Keratinocyte (primary cell): ENCODE results near the gene CATSPER4. TPM values are rescaled to one million over a fixed set of nuclear protein-coding genes. Genes with fewer than 3 reads are reported as not detected.

Source experiments
- DNase-seq: peaks from one replicate; pipeline ENCODE4 v3.0.0-alpha.2; 2011; ENCODE audit warnings: low read depth, missing footprints, low spot score
- FAIRE-seq: peaks from 2 replicates; lab custom pipeline; 2011; peaks lifted over from hg19 to GRCh38; lab: Jason Lieb, UNC
- H2AFZ ChIP-seq: 2 replicates; pipeline ENCODE4 v1.6.0; 2012; ENCODE audit warnings: low read length, control low read depth, inconsistent platforms; ENCODE audit not compliant: control insufficient read depth
- H3K27ac ChIP-seq: 2 replicates; pipeline ENCODE4 v1.5.1; 2011; ENCODE audit warnings: low read length; ENCODE audit not compliant: control insufficient read depth, insufficient read depth
- H3K27me3 ChIP-seq: 3 replicates; pipeline ENCODE4 v1.6.0; 2011; ENCODE audit warnings: low read length; ENCODE audit not compliant: control insufficient read depth, insufficient read depth; ENCODE audit errors: extremely low read depth
- H3K36me3 ChIP-seq, 2 experiments: 2 replicates in 1 of 2; 3 replicates in 1 of 2; pipeline ENCODE4 v1.5.1; 2011; ENCODE audit warnings: low read length in 2 of 2, mild to moderate bottlenecking in 1 of 2; ENCODE audit not compliant: control insufficient read depth in 2 of 2, insufficient read depth in 2 of 2; ENCODE audit errors: extremely low read depth in 1 of 2
- H3K4me1 ChIP-seq: 3 replicates; pipeline ENCODE4 v1.5.1; 2011; ENCODE audit warnings: low read length; ENCODE audit not compliant: control insufficient read depth, insufficient read depth; ENCODE audit errors: extremely low read depth
- H3K4me2 ChIP-seq: 3 replicates; pipeline ENCODE4 v1.6.0; 2011; ENCODE audit warnings: low read depth, low read length; ENCODE audit not compliant: control insufficient read depth, insufficient read depth; ENCODE audit errors: extremely low read depth
- H3K4me3 ChIP-seq, 3 experiments: fragments of 200-600 bp in 1 of 3; sonication (generic) in 1 of 3; 2 replicates in 2 of 3; 3 replicates in 1 of 3; pipeline ENCODE4 v1.5.1; 2011 to 2016; ENCODE audit warnings: low read length in 3 of 3, mild to moderate bottlenecking in 3 of 3, control low read depth in 2 of 3, inconsistent platforms in 1 of 3, low read depth in 1 of 3, mixed read lengths in 1 of 3, mixed run types in 1 of 3, moderate library complexity in 1 of 3; ENCODE audit not compliant: control insufficient read depth in 2 of 3, insufficient read depth in 2 of 3; ENCODE audit errors: extremely low read depth in 1 of 3
- H3K79me2 ChIP-seq: 2 replicates; pipeline ENCODE4 v1.6.0; 2012; ENCODE audit warnings: low read length; ENCODE audit not compliant: control insufficient read depth, insufficient read depth
- H3K9ac ChIP-seq: 3 replicates; pipeline ENCODE4 v1.6.0; 2011; ENCODE audit warnings: low read length; ENCODE audit not compliant: control insufficient read depth, insufficient read depth; ENCODE audit errors: extremely low read depth
- H3K9me1 ChIP-seq: 3 replicates; pipeline ENCODE4 v1.6.0; 2011; ENCODE audit warnings: low read length; ENCODE audit not compliant: control insufficient read depth, insufficient read depth; ENCODE audit errors: extremely low read depth
- H3K9me3 ChIP-seq: 2 replicates; pipeline ENCODE4 v1.5.1; 2012; ENCODE audit warnings: low read depth, low read length; ENCODE audit not compliant: control insufficient read depth
- H4K20me1 ChIP-seq: 3 replicates; pipeline ENCODE4 v1.6.0; 2011; ENCODE audit warnings: low read length; ENCODE audit not compliant: control insufficient read depth, insufficient read depth; ENCODE audit errors: extremely low read depth
- CTCF ChIP-seq, 3 experiments: IDR thresholded peaks in 1 of 3; conservative IDR thresholded peaks in 1 of 3; optimal IDR thresholded peaks in 1 of 3; 2 replicates in 2 of 3; 3 replicates in 1 of 3; pipeline versions ENCODE3 to v1.5.1; 2011; ENCODE audit warnings: low read length in 3 of 3, mild to moderate bottlenecking in 3 of 3, moderate library complexity in 2 of 3, control low read depth in 1 of 3, inconsistent platforms in 1 of 3; ENCODE audit not compliant: insufficient read depth in 2 of 3; ENCODE audit errors: extremely low read depth in 1 of 3
- EZH2 ChIP-seq: IDR thresholded peaks from one replicate; pipeline ENCODE4 v1.6.1; 2012; ENCODE audit warnings: inconsistent platforms, mild to moderate bottlenecking, low read length, moderate library complexity
- dilution Hi-C: fragments of 300-500 bp; cut with MboI; formaldehyde crosslinking; loops from one replicate; pipeline ENCODE4 v1.7.0; 2020; ENCODE audit warnings: low sequenced_read_pairs; ENCODE audit not compliant: extremely low pct_ligation_motif_present
- polyA plus RNA-seq, 5 experiments: library from polyadenylated mRNA; depleted of rRNA in 3 of 5; stranded (reverse) in 3 of 5; stranded (forward) in 1 of 5; unstranded in 1 of 5; fragments of >200 nt; gene quantifications; 1 replicate in 1 of 5; 2 replicates in 3 of 5; 3 replicates in 1 of 5; pipeline versions ENCODE4 v1.2.1 to v1.2.3, GENCODE V29; 2011 to 2012; ENCODE audit warnings: missing spikeins in 2 of 5, low read depth in 1 of 5, low replicate concordance in 1 of 5

Gene CATSPER4
- polyA plus RNA-seq, 1 donor (not counting 4 experiments of a cell fraction or from before 2014, with no cell fraction given) = 0.04 TPM

GRCh38 chr1:26187882-26188281, 2.5 kb upstream of the CATSPER4 start:
- no peak for FAIRE-seq

GRCh38 chr1:26188477-26188876, 1.9 kb upstream of the CATSPER4 start:
- H4K20me1 ChIP-seq = no peaks in the 10 kb centered on the region
- no peak overlapping the region for H3K27ac ChIP-seq
- H3K4me3 ChIP-seq = no peak overlapping the region
- H3K9me3 ChIP-seq = no peaks in the 10 kb centered on the region
- H3K27me3 ChIP-seq = no peaks in the 10 kb centered on the region
- H3K36me3 ChIP-seq = peaks cover 24 to 33% of the 10 kb centered on the region in 2 experiments
- no peak overlapping the region for H3K9ac ChIP-seq
- no peaks in the 10 kb centered on the region for H3K79me2 ChIP-seq
- TF ChIP-seq EZH2 (no peak), CTCF (optimal IDR thresholded peaks at IDR 0.05 in 1 of 3, IDR thresholded peaks at IDR 0.05 in 1 of 3, conservative IDR thresholded peaks at IDR 0.05 in 1 of 3; ENCODE audit: extremely low read depth in 1 of 3, insufficient read depth in 2 of 3, low read length in 3 of 3) (no peak)
- no peak overlapping the region for H2AFZ ChIP-seq
- no peak for DNase-seq
- dilution Hi-C loops = no loop called here
- no peak overlapping the region for H3K4me2 ChIP-seq
- no peaks in the 10 kb centered on the region for H3K4me1 ChIP-seq
- no peaks in the 10 kb centered on the region for H3K9me1 ChIP-seq
- no peak for FAIRE-seq

More at GRCh38 chr1:26187882-26188281, 2.5 kb upstream of the CATSPER4 start:
- Histone ChIP-seq H3K4me1 (no peaks in the 10 kb centered on the region), H3K4me2 (no peak overlapping the region), H3K36me3 (peaks cover 30 to 38% of the 10 kb centered on the region in 2 experiments), H4K20me1 (no peaks in the 10 kb centered on the region), H3K27ac (no peak overlapping the region), H3K9me3 (no peaks in the 10 kb centered on the region), H3K9ac (no peak overlapping the region), H3K9me1 (no peaks in the 10 kb centered on the region), H3K27me3 (no peaks in the 10 kb centered on the region), H2AFZ (no peak overlapping the region), H3K4me3 (no peak overlapping the region), H3K79me2 (no peaks in the 10 kb centered on the region)
- no peak for TF ChIP-seq CTCF (optimal IDR thresholded peaks at IDR 0.05 in 1 of 3, IDR thresholded peaks at IDR 0.05 in 1 of 3, conservative IDR thresholded peaks at IDR 0.05 in 1 of 3; ENCODE audit: extremely low read depth in 1 of 3, insufficient read depth in 2 of 3, low read length in 3 of 3)
- TF ChIP-seq EZH2 = no peak
- dilution Hi-C loops = no loop called here
- DNase-seq = no peak
